H54 (cell line): ENCODE results near the gene COPB2.

ENCODE experiments used
- DNase-seq: peaks from one replicate; pipeline ENCODE4 v3.0.0; 2011; ENCODE audit warnings: low spot score, mixed read lengths; ENCODE audit not compliant: insufficient read length
- FAIRE-seq: peaks from 3 replicates; lab custom pipeline; 2011; peaks lifted over from hg19 to GRCh38; lab: Jason Lieb, UNC
- POLR2A ChIP-seq: IDR thresholded peaks from 2 replicates; pipeline ENCODE4 v1.6.1; 2011; ENCODE audit warnings: low read depth, mild to moderate bottlenecking, low read length

COPB2 gene

DNA sequence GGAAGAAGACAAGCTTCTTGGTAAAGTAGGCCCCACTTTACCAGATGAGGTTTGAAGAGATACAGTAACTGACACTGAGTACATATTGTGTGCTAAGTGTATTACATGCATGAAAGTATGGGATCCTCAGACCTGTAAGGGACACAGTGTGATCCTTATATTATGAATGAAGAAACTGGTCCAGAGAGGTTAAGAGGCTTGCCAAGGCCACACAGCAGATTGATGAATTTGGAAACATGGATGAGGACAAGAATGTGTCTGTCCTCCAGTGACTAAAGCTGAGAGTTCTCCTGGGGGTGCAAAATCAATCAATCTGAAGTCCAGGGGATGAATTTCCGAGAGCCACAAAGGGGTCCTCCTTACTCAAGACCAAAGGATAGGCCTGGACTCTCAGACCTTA, 77.0 kb downstream of the COPB2 start:
- no peak for FAIRE-seq
- TF ChIP-seq POLR2A = no peak
- DNase-seq = no peak

DNA sequence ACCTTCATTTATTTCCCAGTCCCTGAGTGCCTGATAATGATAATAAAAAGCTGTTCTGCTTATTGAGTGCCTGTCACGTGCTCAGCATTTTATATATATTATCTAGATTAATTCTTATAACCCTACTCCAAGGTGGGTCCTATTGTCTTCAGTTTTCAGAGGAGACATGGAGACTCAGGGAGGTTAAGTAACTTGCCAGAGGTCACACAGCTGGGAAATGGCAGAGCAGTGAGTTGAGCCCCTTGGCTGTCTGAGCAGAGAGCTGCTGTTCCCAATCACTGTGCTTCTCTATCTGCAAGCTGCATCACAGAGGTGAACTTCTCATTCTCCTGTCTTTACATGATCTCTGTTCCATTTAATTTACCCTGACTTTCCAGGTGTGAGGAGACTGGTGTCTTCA, 77.9 kb downstream of the COPB2 start:
- no peak for DNase-seq
- TF ChIP-seq POLR2A = no peak
- FAIRE-seq = no peak

DNA sequence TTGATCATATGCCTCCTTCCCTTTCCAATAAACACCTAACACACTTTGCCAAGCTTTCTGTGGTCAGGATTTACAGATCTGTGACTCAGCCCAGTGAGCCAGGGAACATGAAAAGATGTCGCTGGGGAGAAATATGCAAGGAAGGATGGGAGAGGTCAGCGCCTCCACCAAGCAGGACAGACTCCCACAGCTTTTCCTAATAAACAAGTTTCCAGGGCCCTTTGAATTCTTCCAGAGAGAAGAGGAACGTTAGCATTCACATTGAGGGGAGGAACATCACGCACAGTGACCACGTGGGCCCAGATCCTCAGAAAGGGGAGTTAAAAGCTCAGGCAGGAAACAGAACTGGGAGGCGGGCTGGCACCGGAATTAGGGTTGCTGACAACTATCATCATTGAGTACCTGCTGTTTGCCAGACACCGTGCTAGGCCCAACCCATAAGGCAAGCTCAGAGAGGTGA, 78.9 kb downstream of the COPB2 start:
- FAIRE-seq = no peak
- peak; percentile 67 for DNase-seq
- no peak for TF ChIP-seq POLR2A

DNA sequence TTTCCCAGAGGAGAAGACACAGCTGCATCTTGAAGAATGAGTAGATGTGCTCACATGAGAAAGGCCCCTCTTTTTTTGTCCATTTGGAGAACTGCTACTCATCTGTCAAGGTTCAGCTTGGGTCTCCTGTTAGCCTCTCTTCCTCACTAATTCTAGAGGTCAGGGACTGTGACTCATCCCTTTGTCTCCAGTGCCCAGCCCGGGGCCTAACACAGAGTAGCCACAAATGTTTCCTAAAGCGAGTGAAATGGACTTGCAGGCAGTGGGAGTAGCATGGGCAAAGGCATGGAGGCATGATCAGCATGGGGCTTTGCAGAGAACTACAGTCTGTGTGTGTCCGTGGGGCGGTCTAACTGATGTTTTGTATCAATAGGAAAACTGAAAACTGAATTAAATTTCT, 79.6 kb downstream of the COPB2 start:
- no peak for TF ChIP-seq POLR2A
- DNase-seq (peak; percentile 47), FAIRE-seq (no peak)

- DNase-seq (no peak), FAIRE-seq (no peak)
- TF ChIP-seq POLR2A = no peak
Measured at GRCh38 chr3:139309061-139309591, 80.3 kb downstream of the COPB2 start.

- no peak for DNase-seq
- TF ChIP-seq POLR2A = no peak
- FAIRE-seq = no peak
Measured at GRCh38 chr3:139308560-139308959, 80.9 kb downstream of the COPB2 start.

- DNase-seq = no peak
- no peak for FAIRE-seq
- no peak for TF ChIP-seq POLR2A
Measured at GRCh38 chr3:139307601-139308555, 81.6 kb downstream of the COPB2 start.
